RCC 7860 (cell line): ENCODE data around the gene NES.
A peak's percentile ranks its signal among the peaks of the same experiment; 100 is the strongest.
"Not testable (repeated sequence)": the region's sequence is repeated elsewhere in the genome, so short reads cannot be mapped to it uniquely, and the experiment has no call there.

Experiments used
- DNase-seq: peaks from one replicate; pipeline ENCODE4 v3.0.0-alpha.2; 2015; ENCODE audit warnings: low spot score
- FAIRE-seq: peaks from 2 replicates; lab custom pipeline; 2012; peaks lifted over from hg19 to GRCh38; lab: Jason Lieb, UNC

Gene NES

GRCh38 chr1:156648496-156648895 lies 28.7 kb downstream of the NES start:
- DNase-seq (no peak), FAIRE-seq (no peak)

- FAIRE-seq (no peak), DNase-seq (no peak)
Observed at GRCh38 chr1:156647351-156647750, 29.9 kb downstream of the NES start.

GRCh38 chr1:156646738-156647211 lies 30.4 kb downstream of the NES start:
- FAIRE-seq (no peak), DNase-seq (no peak)

GRCh38 chr1:156645666-156646065 lies 31.5 kb downstream of the NES start:
- DNase-seq (no peak), FAIRE-seq (no peak)

- DNase-seq = no peak
- FAIRE-seq = no peak
Observed at GRCh38 chr1:156645056-156645455, 32.2 kb downstream of the NES start.

- FAIRE-seq = no peak
- DNase-seq = no peak
Observed at GRCh38 chr1:156644640-156645039, 32.6 kb downstream of the NES start.

- DNase-seq (no peak), FAIRE-seq (no peak)
Observed at GRCh38 chr1:156644146-156644545, 33.1 kb downstream of the NES start.

- FAIRE-seq = no peak
- DNase-seq = no peak
Observed at GRCh38 chr1:156643778-156644092, 33.5 kb downstream of the NES start.

GRCh38 chr1:156643049-156643777 lies 34.0 kb downstream of the NES start:
- no peak for DNase-seq
- no peak for FAIRE-seq

GRCh38 chr1:156642265-156643048 lies 34.8 kb downstream of the NES start:
- no peak for DNase-seq
- FAIRE-seq = no peak

GRCh38 chr1:156641761-156642264 lies 35.4 kb downstream of the NES start, which contains the start of gene BCAN:
BCAN (plus strand) TSS chr1:156642117; CDS start chr1:156646055, 3,938 bp downstream.
- FAIRE-seq = no peak
- DNase-seq = no peak

GRCh38 chr1:156640842-156641706 lies 36.1 kb downstream of the NES start:
- no peak for FAIRE-seq
- no peak for DNase-seq

- DNase-seq (peak; percentile 8), FAIRE-seq (no peak)
Observed at GRCh38 chr1:156639601-156640101, 37.6 kb downstream of the NES start.

GRCh38 chr1:156638189-156638985 lies 38.8 kb downstream of the NES start:
- FAIRE-seq (no peak), DNase-seq (no peak)

- no peak for FAIRE-seq
Observed at GRCh38 chr1:156632355-156632754, 44.9 kb downstream of the NES start.

GRCh38 chr1:156631152-156631551 lies 46.1 kb downstream of the NES start:
- FAIRE-seq, DNase-seq: not testable (repeated sequence)

More at GRCh38 chr1:156632355-156632754, 44.9 kb downstream of the NES start:
- DNase-seq = no peak

GRCh38 chr1:156629823-156630449 lies 47.3 kb downstream of the NES start:
- FAIRE-seq = no peak
- no peak for DNase-seq

GRCh38 chr1:156627313-156627880 lies 49.8 kb downstream of the NES start:
- DNase-seq = peak; percentile 29
- no peak for FAIRE-seq

GRCh38 chr1:156626079-156626438 lies 51.1 kb downstream of the NES start:
- DNase-seq (no peak), FAIRE-seq (no peak)
